Epithelial cell of esophagus (primary cell): ENCODE data around the gene DOCK8.
A peak's percentile ranks its signal among the peaks of the same experiment; 100 is the strongest.

Experiments
- DNase-seq: peaks from one replicate; pipeline ENCODE4 v3.0.0; 2010; ENCODE audit warnings: low read depth
- H3K4me3 ChIP-seq: 2 replicates; pipeline ENCODE4 v1.5.1; 2011; ENCODE audit warnings: mild to moderate bottlenecking, low read length, control low read depth
- TF ChIP-seq, protein P1 (sequence below): IDR thresholded peaks from 2 replicates; pipeline ENCODE4 v1.5.1; 2011; ENCODE audit warnings: low read depth, mild to moderate bottlenecking, low read length, control low read depth, inconsistent platforms; ENCODE audit not compliant: insufficient read depth; ENCODE audit errors: missing control alignments

Gene DOCK8

DNA sequence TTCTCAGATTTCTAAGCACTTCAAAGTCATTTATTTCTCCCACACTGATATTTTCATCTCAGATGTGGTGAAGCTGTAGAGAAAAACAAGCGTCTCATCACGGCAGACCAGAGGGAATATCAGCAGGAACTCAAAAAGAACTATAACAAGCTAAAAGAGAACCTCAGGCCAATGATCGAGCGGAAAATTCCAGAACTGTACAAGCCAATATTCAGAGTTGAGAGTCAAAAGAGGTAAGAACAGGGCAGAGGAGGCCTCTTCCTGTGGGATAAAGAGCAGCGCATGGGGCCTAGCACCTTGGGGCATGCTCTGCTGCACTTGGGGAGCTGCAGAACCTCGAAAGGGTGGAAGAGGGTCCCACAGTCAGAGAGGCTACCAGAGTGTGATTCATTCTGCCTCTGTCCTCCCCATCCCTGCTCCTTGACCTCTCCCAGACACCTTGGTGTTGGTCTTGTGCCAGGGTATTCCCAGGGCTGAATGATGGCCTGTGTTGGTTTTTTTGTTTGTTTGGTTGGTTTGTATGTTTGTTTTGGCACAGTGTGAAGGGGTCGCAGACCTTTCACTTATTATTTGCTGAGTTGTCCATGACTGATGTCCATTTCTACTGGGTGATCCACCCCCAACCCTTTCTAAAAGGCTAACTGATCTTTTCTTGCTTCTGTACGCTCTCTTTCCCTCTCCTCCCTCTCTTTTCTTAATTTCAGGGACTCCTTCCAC, 248.9 kb downstream of the DOCK8 start:
- TF ChIP-seq, protein P1, sequence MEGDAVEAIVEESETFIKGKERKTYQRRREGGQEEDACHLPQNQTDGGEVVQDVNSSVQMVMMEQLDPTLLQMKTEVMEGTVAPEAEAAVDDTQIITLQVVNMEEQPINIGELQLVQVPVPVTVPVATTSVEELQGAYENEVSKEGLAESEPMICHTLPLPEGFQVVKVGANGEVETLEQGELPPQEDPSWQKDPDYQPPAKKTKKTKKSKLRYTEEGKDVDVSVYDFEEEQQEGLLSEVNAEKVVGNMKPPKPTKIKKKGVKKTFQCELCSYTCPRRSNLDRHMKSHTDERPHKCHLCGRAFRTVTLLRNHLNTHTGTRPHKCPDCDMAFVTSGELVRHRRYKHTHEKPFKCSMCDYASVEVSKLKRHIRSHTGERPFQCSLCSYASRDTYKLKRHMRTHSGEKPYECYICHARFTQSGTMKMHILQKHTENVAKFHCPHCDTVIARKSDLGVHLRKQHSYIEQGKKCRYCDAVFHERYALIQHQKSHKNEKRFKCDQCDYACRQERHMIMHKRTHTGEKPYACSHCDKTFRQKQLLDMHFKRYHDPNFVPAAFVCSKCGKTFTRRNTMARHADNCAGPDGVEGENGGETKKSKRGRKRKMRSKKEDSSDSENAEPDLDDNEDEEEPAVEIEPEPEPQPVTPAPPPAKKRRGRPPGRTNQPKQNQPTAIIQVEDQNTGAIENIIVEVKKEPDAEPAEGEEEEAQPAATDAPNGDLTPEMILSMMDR, result no peak
- H3K4me3 ChIP-seq, result no peak overlapping the region
- DNase-seq, result no peak

DNA sequence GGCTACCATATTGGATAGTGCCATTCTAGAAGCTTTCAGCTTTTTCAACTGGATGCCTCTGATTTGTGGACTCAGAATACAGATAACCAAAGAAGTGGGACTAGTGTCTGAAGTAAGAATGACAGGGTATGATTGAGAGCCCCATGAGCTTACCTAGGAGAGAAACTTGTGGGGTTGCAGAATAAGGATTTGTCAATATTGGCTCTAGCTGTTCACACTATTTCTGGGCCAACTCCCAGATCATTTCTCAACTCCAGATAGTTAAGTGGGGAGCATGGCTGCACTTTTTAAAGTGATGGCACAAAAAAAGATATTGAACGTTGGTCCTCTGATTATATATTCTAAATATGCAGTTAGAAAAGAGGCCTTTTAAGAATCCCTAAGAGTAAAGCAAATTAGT, 252.1 kb downstream of the DOCK8 start:
- TF ChIP-seq, protein P1, result no peak
- no peak overlapping the region for H3K4me3 ChIP-seq
- no peak for DNase-seq

DNA sequence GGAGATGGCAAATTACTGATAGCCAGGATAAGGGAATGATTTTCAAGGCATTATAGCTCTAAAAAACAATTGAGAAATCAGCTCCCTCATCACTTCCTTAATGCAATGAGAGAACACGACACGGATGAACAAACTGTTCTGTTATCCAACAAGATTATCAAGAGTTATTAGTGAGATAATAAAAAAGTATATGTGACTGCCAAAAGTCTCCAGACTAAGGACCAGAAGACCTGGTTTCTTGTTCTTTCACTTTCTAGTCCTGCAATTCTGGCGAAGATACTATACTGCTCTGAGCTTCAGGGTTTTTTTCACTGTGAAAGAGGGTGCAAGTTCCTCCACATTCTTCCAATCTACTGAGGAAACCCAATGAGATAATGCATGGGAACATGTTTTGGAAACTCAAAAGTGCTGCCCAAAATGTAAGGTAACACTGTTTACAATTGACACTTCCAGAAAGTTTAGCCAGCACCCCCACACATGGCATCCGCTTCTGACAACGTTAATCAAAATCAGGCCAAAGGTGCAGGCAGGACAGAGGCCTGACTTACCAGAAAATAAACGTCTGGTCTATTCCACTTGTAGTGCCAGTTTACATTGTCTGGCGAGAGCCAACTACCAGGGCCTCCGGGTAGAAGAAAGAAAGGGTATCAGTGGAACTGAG, 254.2 kb downstream of the DOCK8 start:
- TF ChIP-seq, protein P1, result no peak
- no peak for DNase-seq
- no peak overlapping the region for H3K4me3 ChIP-seq

DNA sequence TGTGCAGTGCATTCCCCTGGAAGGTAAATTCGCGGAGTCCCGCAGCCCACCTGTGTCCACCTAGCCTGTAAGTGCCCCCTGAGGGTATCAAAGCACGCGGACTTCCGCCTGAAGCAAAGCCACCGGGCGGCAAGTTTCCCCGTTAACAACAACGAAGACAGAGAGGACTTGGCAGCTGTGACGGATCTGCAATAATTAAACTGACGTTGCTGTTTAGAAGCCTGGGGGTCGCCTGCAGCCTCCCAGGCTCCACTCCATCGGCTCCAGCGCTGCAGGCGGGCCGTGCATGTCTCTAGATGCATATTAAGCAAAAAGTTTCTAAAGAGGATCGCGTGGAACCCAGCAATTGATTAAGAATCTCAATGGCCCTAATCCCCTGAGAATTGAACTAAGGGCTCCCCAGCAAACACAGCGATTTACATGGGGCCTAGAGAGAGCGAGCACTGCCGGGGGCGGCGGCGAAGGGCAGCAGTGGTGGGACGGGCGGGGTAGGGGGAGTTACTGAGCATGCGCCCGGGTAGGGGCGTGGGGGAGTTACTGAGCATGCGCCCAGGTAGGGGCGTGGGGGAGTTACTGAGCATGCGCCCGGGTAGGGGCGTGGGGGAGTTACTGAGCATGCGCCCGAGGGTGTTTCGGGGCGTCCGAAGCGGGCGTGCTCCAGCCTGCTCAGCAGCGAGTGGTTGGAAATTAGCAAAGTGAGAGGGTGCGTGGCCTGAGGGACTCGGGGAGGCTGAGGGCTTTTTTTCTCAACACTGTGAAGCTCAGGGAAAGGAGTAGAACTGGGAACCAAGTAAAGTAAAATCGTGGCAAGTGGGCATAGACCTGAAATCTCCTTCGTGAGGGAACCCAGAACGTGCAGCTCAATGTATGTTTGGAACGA, 255.2 kb downstream of the DOCK8 start:
- peak overlapping the region; percentile 59 for H3K4me3 ChIP-seq
- TF ChIP-seq, protein P1, result no peak
- peak; percentile 93 for DNase-seq

DNA sequence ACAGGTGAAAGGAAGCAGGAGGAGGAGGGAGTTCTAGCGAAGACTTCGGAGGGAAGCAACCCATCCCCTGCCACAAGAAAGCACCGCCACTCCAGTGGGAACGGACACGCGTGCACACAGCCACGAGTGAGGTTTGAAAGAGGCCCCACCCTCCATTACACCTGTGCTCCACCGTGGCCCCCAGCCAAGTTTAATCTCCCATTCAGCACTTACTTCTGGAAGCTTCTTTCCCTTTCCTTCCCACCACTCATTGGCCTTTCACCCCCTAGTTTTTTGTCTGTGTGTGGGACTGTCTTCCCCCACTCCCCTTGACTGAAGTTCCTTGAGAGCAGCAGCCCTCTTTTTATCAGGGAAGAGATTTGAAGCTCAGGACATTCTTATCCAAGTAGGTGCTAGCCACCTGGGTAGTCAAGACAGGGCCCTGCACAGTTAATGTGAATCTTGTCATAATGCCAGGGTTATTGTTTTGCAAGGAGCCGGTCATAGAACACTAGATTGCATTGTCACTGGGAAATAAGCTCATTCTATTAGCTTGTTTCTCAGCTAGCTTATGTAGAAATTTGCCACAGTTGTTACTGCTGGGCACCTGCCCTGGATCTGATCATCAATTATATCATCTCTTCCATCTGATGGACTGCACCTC, 256.0 kb downstream of the DOCK8 start:
- DNase-seq, result peak; percentile 36
- TF ChIP-seq, protein P1, result no peak
- H3K4me3 ChIP-seq, result peak overlapping the region; percentile 59

DNA sequence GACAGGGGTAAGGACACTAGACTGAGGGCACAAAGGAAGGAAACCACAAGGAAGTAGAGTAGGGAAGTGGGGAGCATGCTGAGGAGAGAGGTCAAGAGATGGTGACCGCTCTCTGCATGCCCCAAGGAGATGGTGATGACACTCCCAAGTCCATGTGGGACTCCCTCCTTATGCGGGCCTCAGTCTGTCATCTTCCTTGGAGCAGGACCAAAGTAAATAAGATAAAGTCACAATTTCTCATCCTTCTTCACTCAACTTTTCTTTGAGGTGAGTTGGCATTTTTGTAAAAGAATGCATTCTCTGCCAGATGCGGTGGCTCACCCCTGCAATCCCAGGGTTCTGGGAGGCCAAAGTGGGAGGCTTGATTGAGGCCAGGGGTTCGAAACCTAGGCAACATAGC, 256.7 kb downstream of the DOCK8 start:
- no peak for DNase-seq
- TF ChIP-seq, protein P1, result no peak
- H3K4me3 ChIP-seq, result no peak overlapping the region
